Hepatocyte (in vitro differentiated cells): ENCODE results near the gene LMBRD2. TPM values are rescaled to one million over a fixed set of nuclear protein-coding genes. Genes with fewer than 3 reads are reported as not detected.

ENCODE experiments used
- DNase-seq: peaks from one replicate; pipeline ENCODE4 v3.0.0-alpha.2; 2016; ENCODE audit warnings: low spot score
- H2AFZ ChIP-seq: fragments of 200-600 bp; sonication (generic); 2 replicates; pipeline ENCODE4 v1.6.0; 2016; ENCODE audit warnings: antibody characterized with exemption, mild to moderate bottlenecking
- H3K27ac ChIP-seq: fragments of 200-600 bp; sonication (generic); 2 replicates; pipeline ENCODE4 v1.5.1; 2016; ENCODE audit warnings: mild to moderate bottlenecking
- H3K27me3 ChIP-seq: fragments of 200-600 bp; sonication (generic); 2 replicates; pipeline ENCODE4 v1.6.1; 2016
- H3K36me3 ChIP-seq: fragments of 200-600 bp; sonication (generic); replicated peaks from 2 replicates; pipeline ENCODE4 v1.5.1; 2016; ENCODE audit warnings: low read depth; ENCODE audit not compliant: insufficient read depth
- H3K4me1 ChIP-seq: fragments of 200-600 bp; sonication (generic); 2 replicates; pipeline ENCODE4 v1.5.1; 2016; ENCODE audit warnings: mild to moderate bottlenecking, moderate library complexity; ENCODE audit not compliant: insufficient read depth
- H3K4me2 ChIP-seq: fragments of 200-600 bp; sonication (generic); 2 replicates; pipeline ENCODE4 v1.6.0; 2016
- H3K4me3 ChIP-seq: fragments of 200-600 bp; sonication (generic); 2 replicates; pipeline ENCODE4 v1.5.1; 2016; ENCODE audit warnings: mild to moderate bottlenecking
- H3K79me2 ChIP-seq: fragments of 200-600 bp; sonication (generic); 2 replicates; pipeline ENCODE4 v1.6.0; 2017; ENCODE audit warnings: mild to moderate bottlenecking
- H3K9me2 ChIP-seq: fragments of 200-600 bp; sonication (generic); replicated peaks from 2 replicates; pipeline ENCODE4 v1.6.0; 2017; ENCODE audit warnings: mild to moderate bottlenecking; ENCODE audit not compliant: insufficient read depth
- H3K9me3 ChIP-seq: fragments of 200-600 bp; sonication (generic); 2 replicates; pipeline ENCODE4 v1.5.1; 2016; ENCODE audit warnings: low read depth, mild to moderate bottlenecking
- H4K20me1 ChIP-seq: fragments of 200-600 bp; sonication (generic); 2 replicates; pipeline ENCODE4 v1.6.0; 2016; ENCODE audit warnings: mild to moderate bottlenecking; ENCODE audit not compliant: insufficient read depth, poor library complexity, severe bottlenecking
- CTCF ChIP-seq: fragments of 200-600 bp; sonication (generic); IDR thresholded peaks from 2 replicates; pipeline ENCODE4 v1.5.1; 2016; ENCODE audit warnings: antibody characterized with exemption, mild to moderate bottlenecking; ENCODE audit not compliant: poor library complexity
- EZH2 ChIP-seq: fragments of 200-600 bp; sonication (generic); IDR thresholded peaks from 2 replicates; pipeline ENCODE4 v1.6.1; 2016; ENCODE audit warnings: antibody characterized with exemption, mild to moderate bottlenecking, borderline replicate concordance
- EZH2phosphoT487 ChIP-seq: fragments of 200-600 bp; sonication (generic); IDR thresholded peaks from one replicate; pipeline ENCODE4 v1.6.1; 2018; ENCODE audit warnings: antibody characterized with exemption, mild to moderate bottlenecking, low read depth, moderate library complexity; ENCODE audit not compliant: unreplicated experiment, severe bottlenecking
- WGBS: methylation state at CpG from one replicate; pipeline ENCODE4 v1.1.6; 2016; ENCODE audit warnings: low lambda C conversion rate; ENCODE audit errors: missing lambda C conversion rate; 5-methylcytosine and 5-hydroxymethylcytosine counted together
- polyA plus RNA-seq: library from polyadenylated mRNA; unstranded; fragments of >200 nt; fragmentation: Nextera tagmentation; extraction: Ambion mirVana; gene quantifications from 2 replicates; pipeline ENCODE4 v1.2.1, GENCODE V29; 2016
- total RNA-seq: library from RNA; depleted of rRNA; stranded (reverse); fragments of >200 nt; gene quantifications from 2 replicates; pipeline ENCODE4 v1.2.3, GENCODE V29; 2014

LMBRD2 gene
- total and polyA plus RNA-seq, 2 experiments from 2014 or later = 4.5 to 27.9 TPM

DNA sequence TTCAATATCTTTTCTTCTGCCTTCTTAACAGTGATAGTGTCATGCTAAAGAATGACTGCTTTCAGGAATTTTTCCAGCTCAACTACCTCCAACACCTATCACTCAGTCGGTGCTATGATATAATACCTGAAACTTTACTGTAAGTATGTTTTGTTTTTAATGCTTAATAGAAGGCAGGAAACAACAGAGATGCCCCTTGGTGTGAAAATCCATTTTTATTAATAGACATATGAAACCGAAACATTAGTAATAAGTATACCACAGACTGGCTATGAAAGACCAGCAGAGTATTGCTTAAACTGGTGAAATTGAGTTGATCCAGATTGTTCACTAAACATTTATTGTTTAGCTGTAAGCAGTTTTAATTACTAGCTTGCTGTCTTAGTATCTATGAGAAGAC is 25.5 kb upstream of the LMBRD2 start:
- no peak for DNase-seq
- Histone ChIP-seq H2AFZ (no peak overlapping the region), H3K9me2 (no peaks in the 10 kb centered on the region), H3K4me2 (no peak overlapping the region), H3K9me3 (no peaks in the 10 kb centered on the region), H3K79me2 (no peaks in the 10 kb centered on the region), H3K27me3 (no peaks in the 10 kb centered on the region), H3K4me3 (no peak overlapping the region), H3K4me1 (no peaks in the 10 kb centered on the region), H4K20me1 (no peaks in the 10 kb centered on the region), H3K36me3 (no peaks in the 10 kb centered on the region), H3K27ac (no peak overlapping the region)
- TF ChIP-seq EZH2 (no peak), CTCF (no peak), EZH2phosphoT487 (no peak)
- 94% methylated on average over 2 of the region's 2 CpGs for WGBS

GRCh38 chr5:36175043-36175442 is 23.4 kb upstream of the LMBRD2 start:
- no peaks in the 10 kb centered on the region for H3K27me3 ChIP-seq
- H3K4me3 ChIP-seq = no peak overlapping the region
- TF ChIP-seq EZH2 (no peak), EZH2phosphoT487 (no peak), CTCF (no peak)
- H3K79me2 ChIP-seq = peaks cover 4% of the 10 kb centered on the region
- H3K4me1 ChIP-seq = no peaks in the 10 kb centered on the region
- H3K27ac ChIP-seq = no peak overlapping the region
- no peaks in the 10 kb centered on the region for H4K20me1 ChIP-seq
- H2AFZ ChIP-seq = no peak overlapping the region
- no peak overlapping the region for H3K4me2 ChIP-seq
- no peaks in the 10 kb centered on the region for H3K36me3 ChIP-seq
- no peaks in the 10 kb centered on the region for H3K9me2 ChIP-seq
- WGBS = 95% methylated on average over 5 of the region's 5 CpGs
- H3K9me3 ChIP-seq = no peaks in the 10 kb centered on the region
- no peak for DNase-seq

DNA sequence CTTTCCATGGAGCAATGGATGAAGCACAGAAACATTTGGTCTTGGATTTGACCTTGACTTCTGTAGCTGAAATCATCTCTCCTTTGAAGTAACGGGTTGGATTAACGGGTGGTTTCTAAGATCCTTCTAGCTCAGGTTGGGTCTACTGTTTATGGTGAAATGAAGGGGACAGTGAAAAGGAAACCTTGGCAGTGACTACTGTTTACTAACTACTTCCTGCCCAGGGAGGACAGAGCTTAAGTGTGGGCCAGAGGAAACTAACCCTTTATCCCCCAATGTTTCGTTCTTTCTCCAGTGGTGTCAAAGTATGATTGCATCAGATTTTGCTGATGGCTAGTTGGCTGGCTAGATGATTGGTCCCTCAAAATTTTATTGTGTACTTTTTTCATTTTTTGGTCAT is 22.4 kb upstream of the LMBRD2 start:
- H3K4me2 ChIP-seq = no peak overlapping the region
- H3K27me3 ChIP-seq = no peaks in the 10 kb centered on the region
- no peak overlapping the region for H2AFZ ChIP-seq
- no peak overlapping the region for H3K27ac ChIP-seq
- DNase-seq = no peak
- H3K9me2 ChIP-seq = no peaks in the 10 kb centered on the region
- no peaks in the 10 kb centered on the region for H4K20me1 ChIP-seq
- peaks cover 8% of the 10 kb centered on the region for H3K79me2 ChIP-seq
- no peak for TF ChIP-seq EZH2
- no peak for TF ChIP-seq CTCF
- TF ChIP-seq EZH2phosphoT487 = no peak
- 74% methylated on average over 3 of the region's 3 CpGs for WGBS
- no peaks in the 10 kb centered on the region for H3K9me3 ChIP-seq
- H3K4me1 ChIP-seq = no peaks in the 10 kb centered on the region
- H3K36me3 ChIP-seq = no peaks in the 10 kb centered on the region
- H3K4me3 ChIP-seq = no peak overlapping the region

DNA sequence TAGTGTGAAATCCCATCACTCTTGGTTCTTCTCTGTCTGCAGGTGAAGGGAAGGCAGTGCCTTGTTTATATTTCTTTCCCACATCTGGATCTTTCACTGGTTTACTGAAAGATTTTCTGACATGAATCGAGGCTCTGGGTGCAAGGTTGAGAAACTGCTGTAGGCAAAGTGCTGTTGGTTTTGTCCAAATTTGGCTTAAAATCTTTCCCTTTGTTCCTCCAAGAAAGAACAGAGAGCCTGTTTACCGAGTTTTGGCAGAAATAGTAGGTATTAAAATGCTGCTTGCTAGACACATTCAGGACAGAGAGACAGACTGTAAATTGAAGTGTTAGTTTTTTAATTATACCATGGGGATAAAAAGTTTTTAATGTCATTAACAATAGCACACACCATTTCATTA is 21.7 kb upstream of the LMBRD2 start:
- WGBS = 92% methylated on average over 2 of the region's 2 CpGs
- no peaks in the 10 kb centered on the region for H4K20me1 ChIP-seq
- no peak for DNase-seq
- H3K79me2 ChIP-seq = peaks cover 14% of the 10 kb centered on the region
- no peak overlapping the region for H3K27ac ChIP-seq
- H2AFZ ChIP-seq = no peak overlapping the region
- no peaks in the 10 kb centered on the region for H3K9me2 ChIP-seq
- no peaks in the 10 kb centered on the region for H3K9me3 ChIP-seq
- H3K4me2 ChIP-seq = no peak overlapping the region
- TF ChIP-seq EZH2phosphoT487 = no peak
- TF ChIP-seq EZH2 = no peak
- no peak for TF ChIP-seq CTCF
- H3K4me3 ChIP-seq = no peak overlapping the region
- peaks cover 3% of the 10 kb centered on the region for H3K36me3 ChIP-seq
- no peaks in the 10 kb centered on the region for H3K27me3 ChIP-seq
- H3K4me1 ChIP-seq = no peaks in the 10 kb centered on the region
